HepG2 (cell line): ENCODE results near the gene SUPT6H. TPM values are rescaled to one million over a fixed set of nuclear protein-coding genes. Genes with fewer than 3 reads are reported as not detected.

ENCODE experiments used
- MAF1 ChIP-seq: sonication (generic); formaldehyde crosslinking; IDR thresholded peaks from 2 replicates; pipeline ENCODE4 v1.5.0; 2020; ENCODE audit warnings: missing genetic modification reagents, borderline replicate concordance
- SMARCC2 ChIP-seq: fragments of 450-650 bp; IDR thresholded peaks from 2 replicates; pipeline ENCODE4 v1.6.1; 2017; ENCODE audit warnings: antibody characterized with exemption, mild to moderate bottlenecking
- TAF15 ChIP-seq: fragments of 200-400 bp; formaldehyde crosslinking; IDR thresholded peaks from one replicate; pipeline ENCODE4 v1.6.1; 2018; ENCODE audit warnings: mild to moderate bottlenecking, low read depth, low read length; ENCODE audit not compliant: poor library complexity, severe bottlenecking
- YEATS2 ChIP-seq: sonication (generic); formaldehyde crosslinking; IDR thresholded peaks from 2 replicates; pipeline ENCODE4 v1.4.0; 2020; ENCODE audit warnings: missing genetic modification reagents, borderline replicate concordance
- ZNF562 ChIP-seq: sonication (generic); formaldehyde crosslinking; IDR thresholded peaks from 2 replicates; pipeline ENCODE4 v1.8.0; 2022; ENCODE audit warnings: missing genetic modification reagents, borderline replicate concordance
- ZNF567 ChIP-seq: sonication (generic); formaldehyde crosslinking; IDR thresholded peaks from 2 replicates; pipeline ENCODE4 v1.8.1; 2023; ENCODE audit warnings: mild to moderate bottlenecking, missing genetic modification reagents, borderline replicate concordance
- ZNF652 ChIP-seq: IDR thresholded peaks from 2 replicates; pipeline ENCODE4 v1.6.1; 2016; ENCODE audit warnings: low read depth, borderline replicate concordance
- ZNF83 ChIP-seq: sonication (generic); formaldehyde crosslinking; IDR thresholded peaks from 2 replicates; pipeline ENCODE4 v1.4.0; 2020; ENCODE audit warnings: missing genetic modification reagents, mild to moderate bottlenecking, borderline replicate concordance
- polyA plus RNA-seq, 8 experiments: library from polyadenylated mRNA; depleted of rRNA in 3 of 8; stranded (reverse) in 7 of 8; unstranded in 1 of 8; fragments of >200 nt; fragmentation: Illumina TruSeq in 4 of 8; extraction: Trizol in 4 of 8; gene quantifications; 2 replicates each; pipeline versions ENCODE4 v1.2.1 to v1.2.3, GENCODE V29; 2011 to 2016; ENCODE audit warnings: low read depth in 4 of 8, missing spikeins in 1 of 8, mixed read lengths in 1 of 8; ENCODE audit not compliant: insufficient read depth in 1 of 8
- total RNA-seq, 5 experiments: library from RNA; depleted of rRNA; stranded (reverse); fragments of >200 nt; fragmentation: Illumina TruSeq; extraction: Trizol; gene quantifications; 2 replicates each; pipeline ENCODE4 v1.2.3, GENCODE V29; 2016; ENCODE audit warnings: low read depth in 1 of 5
- TF ChIP-seq, protein P1 (sequence below): sonication (generic); formaldehyde crosslinking; IDR thresholded peaks from 2 replicates; pipeline ENCODE4 v1.4.0; 2020; ENCODE audit warnings: mild to moderate bottlenecking, missing genetic modification reagents
- TF ChIP-seq, protein P2 (sequence below): sonication (generic); formaldehyde crosslinking; IDR thresholded peaks from 2 replicates; pipeline ENCODE4 v1.5.0; 2020; ENCODE audit warnings: mild to moderate bottlenecking, missing genetic modification reagents
- TF ChIP-seq, protein P3 (sequence below): IDR thresholded peaks from 2 replicates; pipeline ENCODE4 v1.6.1; 2016; ENCODE audit warnings: low read depth, missing genetic modification reagents, missing compliant biosample characterization
- TF ChIP-seq, protein P4 (sequence below): sonication (generic); formaldehyde crosslinking; IDR thresholded peaks from 2 replicates; pipeline ENCODE4 v1.9.0; 2022; ENCODE audit warnings: missing genetic modification reagents, mild to moderate bottlenecking, borderline replicate concordance

SUPT6H gene
- total and polyA plus RNA-seq, 2 of the 13 experiments (the other 11 are each of a cell fraction or from before 2014, with no cell fraction given), result 32.7 to 39.9 TPM

DNA sequence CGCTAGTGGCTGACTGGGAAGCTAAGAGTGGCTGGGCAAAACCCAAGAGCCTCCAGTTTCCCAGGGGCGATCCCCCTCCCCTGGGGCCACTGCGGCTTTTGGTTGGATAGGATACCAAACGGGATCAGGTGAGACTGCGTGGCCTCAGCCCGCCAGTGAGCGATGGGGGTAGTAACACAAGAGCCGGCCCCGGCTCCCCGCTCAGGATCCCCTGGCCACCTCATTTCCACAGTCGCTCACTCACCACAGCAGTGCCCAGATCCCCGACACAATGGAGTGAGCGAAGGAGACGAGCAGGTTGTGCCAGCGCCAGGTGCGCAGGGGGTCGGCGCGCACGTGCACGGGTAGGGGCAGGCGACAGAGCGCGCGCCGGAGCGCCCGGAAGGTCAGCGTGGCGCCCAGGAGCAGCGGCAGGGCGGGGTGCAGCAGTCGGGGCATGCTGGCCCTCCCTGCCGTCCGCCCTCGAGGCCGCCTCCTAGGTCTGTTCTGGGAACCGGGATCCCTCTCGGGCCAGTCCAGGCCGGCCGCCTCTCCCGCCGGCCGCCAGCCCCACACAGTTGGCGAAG lies 63.7 kb downstream of the SUPT6H start (continued):
- TF ChIP-seq, protein P1, sequence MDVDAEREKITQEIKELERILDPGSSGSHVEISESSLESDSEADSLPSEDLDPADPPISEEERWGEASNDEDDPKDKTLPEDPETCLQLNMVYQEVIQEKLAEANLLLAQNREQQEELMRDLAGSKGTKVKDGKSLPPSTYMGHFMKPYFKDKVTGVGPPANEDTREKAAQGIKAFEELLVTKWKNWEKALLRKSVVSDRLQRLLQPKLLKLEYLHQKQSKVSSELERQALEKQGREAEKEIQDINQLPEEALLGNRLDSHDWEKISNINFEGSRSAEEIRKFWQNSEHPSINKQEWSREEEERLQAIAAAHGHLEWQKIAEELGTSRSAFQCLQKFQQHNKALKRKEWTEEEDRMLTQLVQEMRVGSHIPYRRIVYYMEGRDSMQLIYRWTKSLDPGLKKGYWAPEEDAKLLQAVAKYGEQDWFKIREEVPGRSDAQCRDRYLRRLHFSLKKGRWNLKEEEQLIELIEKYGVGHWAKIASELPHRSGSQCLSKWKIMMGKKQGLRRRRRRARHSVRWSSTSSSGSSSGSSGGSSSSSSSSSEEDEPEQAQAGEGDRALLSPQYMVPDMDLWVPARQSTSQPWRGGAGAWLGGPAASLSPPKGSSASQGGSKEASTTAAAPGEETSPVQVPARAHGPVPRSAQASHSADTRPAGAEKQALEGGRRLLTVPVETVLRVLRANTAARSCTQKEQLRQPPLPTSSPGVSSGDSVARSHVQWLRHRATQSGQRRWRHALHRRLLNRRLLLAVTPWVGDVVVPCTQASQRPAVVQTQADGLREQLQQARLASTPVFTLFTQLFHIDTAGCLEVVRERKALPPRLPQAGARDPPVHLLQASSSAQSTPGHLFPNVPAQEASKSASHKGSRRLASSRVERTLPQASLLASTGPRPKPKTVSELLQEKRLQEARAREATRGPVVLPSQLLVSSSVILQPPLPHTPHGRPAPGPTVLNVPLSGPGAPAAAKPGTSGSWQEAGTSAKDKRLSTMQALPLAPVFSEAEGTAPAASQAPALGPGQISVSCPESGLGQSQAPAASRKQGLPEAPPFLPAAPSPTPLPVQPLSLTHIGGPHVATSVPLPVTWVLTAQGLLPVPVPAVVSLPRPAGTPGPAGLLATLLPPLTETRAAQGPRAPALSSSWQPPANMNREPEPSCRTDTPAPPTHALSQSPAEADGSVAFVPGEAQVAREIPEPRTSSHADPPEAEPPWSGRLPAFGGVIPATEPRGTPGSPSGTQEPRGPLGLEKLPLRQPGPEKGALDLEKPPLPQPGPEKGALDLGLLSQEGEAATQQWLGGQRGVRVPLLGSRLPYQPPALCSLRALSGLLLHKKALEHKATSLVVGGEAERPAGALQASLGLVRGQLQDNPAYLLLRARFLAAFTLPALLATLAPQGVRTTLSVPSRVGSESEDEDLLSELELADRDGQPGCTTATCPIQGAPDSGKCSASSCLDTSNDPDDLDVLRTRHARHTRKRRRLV, result no peak
- TF ChIP-seq MAF1 (0 out of 2 replicates have a peak, but pooled peaks have one; percentile 56), ZNF562 (CRISPR knock-in tag) (no peak), TAF15 (no peak), ZNF652 (CRISPR knock-in tag) (no peak), YEATS2 (CRISPR knock-in tag) (no peak), SMARCC2 (no peak), ZNF567 (CRISPR knock-in tag) (peak; percentile 78; the same call in 1 of the 2 replicates), ZNF83 (CRISPR knock-in tag) (no peak; the same call in 1 of the 2 replicates)
- TF ChIP-seq, protein P2, sequence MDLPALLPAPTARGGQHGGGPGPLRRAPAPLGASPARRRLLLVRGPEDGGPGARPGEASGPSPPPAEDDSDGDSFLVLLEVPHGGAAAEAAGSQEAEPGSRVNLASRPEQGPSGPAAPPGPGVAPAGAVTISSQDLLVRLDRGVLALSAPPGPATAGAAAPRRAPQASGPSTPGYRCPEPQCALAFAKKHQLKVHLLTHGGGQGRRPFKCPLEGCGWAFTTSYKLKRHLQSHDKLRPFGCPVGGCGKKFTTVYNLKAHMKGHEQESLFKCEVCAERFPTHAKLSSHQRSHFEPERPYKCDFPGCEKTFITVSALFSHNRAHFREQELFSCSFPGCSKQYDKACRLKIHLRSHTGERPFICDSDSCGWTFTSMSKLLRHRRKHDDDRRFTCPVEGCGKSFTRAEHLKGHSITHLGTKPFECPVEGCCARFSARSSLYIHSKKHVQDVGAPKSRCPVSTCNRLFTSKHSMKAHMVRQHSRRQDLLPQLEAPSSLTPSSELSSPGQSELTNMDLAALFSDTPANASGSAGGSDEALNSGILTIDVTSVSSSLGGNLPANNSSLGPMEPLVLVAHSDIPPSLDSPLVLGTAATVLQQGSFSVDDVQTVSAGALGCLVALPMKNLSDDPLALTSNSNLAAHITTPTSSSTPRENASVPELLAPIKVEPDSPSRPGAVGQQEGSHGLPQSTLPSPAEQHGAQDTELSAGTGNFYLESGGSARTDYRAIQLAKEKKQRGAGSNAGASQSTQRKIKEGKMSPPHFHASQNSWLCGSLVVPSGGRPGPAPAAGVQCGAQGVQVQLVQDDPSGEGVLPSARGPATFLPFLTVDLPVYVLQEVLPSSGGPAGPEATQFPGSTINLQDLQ (CRISPR knock-in tag), result peak; percentile 88
- TF ChIP-seq, protein P3, sequence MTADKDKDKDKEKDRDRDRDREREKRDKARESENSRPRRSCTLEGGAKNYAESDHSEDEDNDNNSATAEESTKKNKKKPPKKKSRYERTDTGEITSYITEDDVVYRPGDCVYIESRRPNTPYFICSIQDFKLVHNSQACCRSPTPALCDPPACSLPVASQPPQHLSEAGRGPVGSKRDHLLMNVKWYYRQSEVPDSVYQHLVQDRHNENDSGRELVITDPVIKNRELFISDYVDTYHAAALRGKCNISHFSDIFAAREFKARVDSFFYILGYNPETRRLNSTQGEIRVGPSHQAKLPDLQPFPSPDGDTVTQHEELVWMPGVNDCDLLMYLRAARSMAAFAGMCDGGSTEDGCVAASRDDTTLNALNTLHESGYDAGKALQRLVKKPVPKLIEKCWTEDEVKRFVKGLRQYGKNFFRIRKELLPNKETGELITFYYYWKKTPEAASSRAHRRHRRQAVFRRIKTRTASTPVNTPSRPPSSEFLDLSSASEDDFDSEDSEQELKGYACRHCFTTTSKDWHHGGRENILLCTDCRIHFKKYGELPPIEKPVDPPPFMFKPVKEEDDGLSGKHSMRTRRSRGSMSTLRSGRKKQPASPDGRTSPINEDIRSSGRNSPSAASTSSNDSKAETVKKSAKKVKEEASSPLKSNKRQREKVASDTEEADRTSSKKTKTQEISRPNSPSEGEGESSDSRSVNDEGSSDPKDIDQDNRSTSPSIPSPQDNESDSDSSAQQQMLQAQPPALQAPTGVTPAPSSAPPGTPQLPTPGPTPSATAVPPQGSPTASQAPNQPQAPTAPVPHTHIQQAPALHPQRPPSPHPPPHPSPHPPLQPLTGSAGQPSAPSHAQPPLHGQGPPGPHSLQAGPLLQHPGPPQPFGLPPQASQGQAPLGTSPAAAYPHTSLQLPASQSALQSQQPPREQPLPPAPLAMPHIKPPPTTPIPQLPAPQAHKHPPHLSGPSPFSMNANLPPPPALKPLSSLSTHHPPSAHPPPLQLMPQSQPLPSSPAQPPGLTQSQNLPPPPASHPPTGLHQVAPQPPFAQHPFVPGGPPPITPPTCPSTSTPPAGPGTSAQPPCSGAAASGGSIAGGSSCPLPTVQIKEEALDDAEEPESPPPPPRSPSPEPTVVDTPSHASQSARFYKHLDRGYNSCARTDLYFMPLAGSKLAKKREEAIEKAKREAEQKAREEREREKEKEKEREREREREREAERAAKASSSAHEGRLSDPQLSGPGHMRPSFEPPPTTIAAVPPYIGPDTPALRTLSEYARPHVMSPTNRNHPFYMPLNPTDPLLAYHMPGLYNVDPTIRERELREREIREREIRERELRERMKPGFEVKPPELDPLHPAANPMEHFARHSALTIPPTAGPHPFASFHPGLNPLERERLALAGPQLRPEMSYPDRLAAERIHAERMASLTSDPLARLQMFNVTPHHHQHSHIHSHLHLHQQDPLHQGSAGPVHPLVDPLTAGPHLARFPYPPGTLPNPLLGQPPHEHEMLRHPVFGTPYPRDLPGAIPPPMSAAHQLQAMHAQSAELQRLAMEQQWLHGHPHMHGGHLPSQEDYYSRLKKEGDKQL (CRISPR knock-in tag), result no peak
- TF ChIP-seq, protein P4, sequence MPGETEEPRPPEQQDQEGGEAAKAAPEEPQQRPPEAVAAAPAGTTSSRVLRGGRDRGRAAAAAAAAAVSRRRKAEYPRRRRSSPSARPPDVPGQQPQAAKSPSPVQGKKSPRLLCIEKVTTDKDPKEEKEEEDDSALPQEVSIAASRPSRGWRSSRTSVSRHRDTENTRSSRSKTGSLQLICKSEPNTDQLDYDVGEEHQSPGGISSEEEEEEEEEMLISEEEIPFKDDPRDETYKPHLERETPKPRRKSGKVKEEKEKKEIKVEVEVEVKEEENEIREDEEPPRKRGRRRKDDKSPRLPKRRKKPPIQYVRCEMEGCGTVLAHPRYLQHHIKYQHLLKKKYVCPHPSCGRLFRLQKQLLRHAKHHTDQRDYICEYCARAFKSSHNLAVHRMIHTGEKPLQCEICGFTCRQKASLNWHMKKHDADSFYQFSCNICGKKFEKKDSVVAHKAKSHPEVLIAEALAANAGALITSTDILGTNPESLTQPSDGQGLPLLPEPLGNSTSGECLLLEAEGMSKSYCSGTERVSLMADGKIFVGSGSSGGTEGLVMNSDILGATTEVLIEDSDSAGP (CRISPR knock-in tag), result peak; percentile 82
